GM21619 (cell line): ENCODE measurements around the gene HOXC10.

Experiments used
- ATAC-seq: cut with Tn5 transposase; IDR thresholded peaks from one replicate; pipeline ENCODE4 v1.9.1; 2021; ENCODE audit not compliant: unreplicated experiment

The HOXC10 gene

GRCh38 chr12:53990311-53991076 is 5.5 kb downstream of the HOXC10 start:
- no peak for ATAC-seq

GRCh38 chr12:53991077-53991460 is 6.1 kb downstream of the HOXC10 start:
- ATAC-seq = no peak

- ATAC-seq = no peak
These were observed 7.5 kb downstream of the HOXC10 start for GRCh38 chr12:53992377-53992889.

- no peak for ATAC-seq
These were observed 8.4 kb downstream of the HOXC10 start for GRCh38 chr12:53993162-53994008.

- ATAC-seq = no peak
These were observed 9.0 kb downstream of the HOXC10 start for GRCh38 chr12:53994009-53994263.

GRCh38 chr12:53994264-53995001 is 9.5 kb downstream of the HOXC10 start:
- no peak for ATAC-seq

GRCh38 chr12:53995002-53995377 is 10.0 kb downstream of the HOXC10 start:
- no peak for ATAC-seq

- ATAC-seq = no peak
These were observed 10.7 kb downstream of the HOXC10 start for GRCh38 chr12:53995378-53996239.

GRCh38 chr12:53996240-53997203 is 11.6 kb downstream of the HOXC10 start:
- no peak for ATAC-seq

GRCh38 chr12:53997204-53998109 is 12.5 kb downstream of the HOXC10 start:
- ATAC-seq = no peak

- no peak for ATAC-seq
These were observed 13.4 kb downstream of the HOXC10 start for GRCh38 chr12:53998110-53998899.

- ATAC-seq = no peak
These were observed 13.9 kb downstream of the HOXC10 start for GRCh38 chr12:53998900-53999236.

GRCh38 chr12:53999559-54000115 is 14.7 kb downstream of the HOXC10 start:
- ATAC-seq = no peak

- ATAC-seq = no peak
These were observed 15.5 kb downstream of the HOXC10 start, which contains the start of gene HOXC9 for GRCh38 chr12:54000116-54001114. TSS of gene HOXC9 (plus strand) at chr12:54000161. CDS start at chr12:54000189, 28 bp downstream.

- ATAC-seq = no peak
These were observed 16.6 kb downstream of the HOXC10 start for GRCh38 chr12:54001283-54002187.
